NCI-H446 (cell line): ENCODE measurements around the gene ETFA.
A peak's percentile ranks its signal among the peaks of the same experiment; 100 is the strongest.

Experiments used
- DNase-seq, 2 experiments: peaks; one replicate each; lab custom pipeline; 2025; lab: John Stamatoyannopoulos, UW

The ETFA gene

DNA sequence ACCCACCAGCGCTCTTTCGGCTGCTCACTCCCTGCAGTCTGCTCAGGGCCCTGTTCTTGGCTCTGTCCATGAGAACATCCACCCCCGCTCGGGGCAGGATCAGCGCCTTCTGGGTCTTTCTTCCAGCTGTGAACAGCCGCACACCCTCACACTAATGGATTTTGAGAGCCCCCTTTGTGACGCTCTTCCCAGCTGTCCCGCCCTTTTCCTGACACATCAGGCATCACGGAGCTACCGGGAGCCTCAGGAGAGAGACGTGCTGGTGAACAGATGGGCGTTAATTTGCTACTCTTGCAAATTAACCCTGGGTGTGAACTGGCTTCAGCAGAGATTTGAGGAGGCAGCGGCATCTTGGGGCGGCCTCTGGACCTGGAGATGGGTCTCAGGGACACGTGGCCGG, 138.5 kb downstream of the ETFA start:
- no peak for DNase-seq

DNA sequence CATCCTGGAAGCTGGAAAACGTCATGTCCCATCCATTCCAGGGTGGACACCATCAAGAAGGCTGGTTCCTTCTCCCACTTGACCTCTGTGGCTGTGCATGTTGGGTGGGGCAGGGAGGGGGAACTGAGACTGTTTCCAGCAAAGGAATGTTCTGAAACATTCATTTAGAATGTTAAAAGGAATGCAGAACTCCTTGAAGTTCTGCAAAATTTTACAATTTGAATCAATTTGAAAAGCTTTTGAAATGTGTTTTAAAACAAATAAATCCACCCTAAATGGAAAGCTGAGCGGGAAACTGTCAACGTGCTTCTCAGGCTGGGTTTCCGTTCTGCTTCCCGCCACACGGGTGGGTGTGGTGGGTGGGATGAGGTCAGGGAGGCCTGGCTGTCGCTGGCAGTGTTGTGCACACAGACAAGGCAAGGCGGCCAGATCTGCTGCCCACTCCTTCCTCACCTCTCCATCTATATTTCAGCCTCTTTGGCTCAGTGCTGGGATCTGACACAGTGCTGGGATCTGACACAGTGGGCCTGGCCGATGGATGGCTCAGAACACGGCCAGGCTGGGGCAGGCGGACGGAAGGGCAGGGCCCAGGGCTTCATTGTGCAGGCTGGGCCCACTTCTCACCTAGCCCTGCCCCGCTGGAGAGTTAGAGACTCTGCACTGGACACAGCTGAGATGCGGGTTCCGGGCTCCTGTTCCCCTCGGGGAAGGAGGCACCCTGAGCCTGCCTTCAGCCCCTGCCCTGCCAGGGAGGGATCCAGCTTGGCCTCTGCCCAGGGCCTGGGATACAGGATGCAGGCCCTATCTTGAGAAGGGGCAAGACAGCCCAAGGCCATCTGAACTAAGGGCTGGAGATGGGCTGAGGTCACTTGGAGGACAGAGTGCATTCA, 141.1 kb downstream of the ETFA start:
- no peak for DNase-seq

DNA sequence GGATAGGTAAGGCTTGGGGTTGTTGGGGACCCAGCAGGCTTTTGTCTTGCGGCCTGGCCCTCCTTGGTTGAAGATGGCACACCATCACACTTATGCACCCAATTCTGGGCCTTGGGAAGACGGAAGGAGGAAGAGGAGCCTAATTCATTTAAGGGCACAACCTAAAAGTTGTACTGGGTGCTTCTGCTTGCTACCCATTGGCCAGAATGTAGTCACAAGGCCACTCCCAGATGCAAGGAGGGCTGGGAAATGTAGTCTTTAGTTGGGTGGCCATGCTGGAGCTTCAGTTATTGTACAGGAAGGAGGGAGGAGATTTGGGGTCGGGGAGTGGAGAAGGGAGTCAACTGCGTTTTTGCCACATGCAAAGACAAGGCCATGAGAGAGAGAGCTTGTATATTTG, 142.3 kb downstream of the ETFA start:
- DNase-seq, result peak in 1 of 2 experiments; percentile 23

DNA sequence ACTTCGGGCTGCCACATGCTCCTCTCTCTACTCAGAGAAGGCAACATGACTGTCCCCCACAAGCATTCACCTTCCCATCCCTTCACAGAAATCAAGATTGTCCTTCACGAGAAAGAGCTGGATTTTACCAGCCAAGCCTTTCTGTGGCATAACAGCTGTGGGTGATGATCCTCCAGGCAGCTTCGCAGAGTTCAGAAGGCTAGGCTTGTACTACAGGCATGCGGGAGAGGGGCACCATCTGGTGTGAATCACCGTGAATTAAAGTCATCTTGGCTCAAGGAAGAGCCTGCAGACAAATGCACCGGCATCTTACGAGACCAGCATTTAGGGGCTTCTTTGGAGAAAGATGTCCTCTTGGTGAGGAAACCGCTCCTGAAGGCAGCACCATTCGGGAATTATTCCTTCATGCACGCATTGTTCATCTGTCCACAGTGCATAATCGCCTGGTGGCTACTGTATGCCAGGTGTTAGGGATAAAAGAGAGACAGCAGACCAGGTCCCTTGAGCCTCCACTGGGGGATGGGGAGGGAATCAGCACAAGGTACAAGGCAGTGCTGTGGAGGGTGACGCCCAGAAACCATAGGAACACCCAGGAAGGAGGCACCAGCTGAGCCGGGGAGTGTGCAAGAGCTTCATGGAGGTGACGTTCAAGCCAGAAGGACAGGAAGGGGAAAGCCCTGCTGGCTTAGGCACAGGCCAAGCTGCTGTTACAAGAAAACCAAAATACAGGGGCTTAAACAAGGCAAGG, 142.9 kb downstream of the ETFA start:
- DNase-seq, result peak in 1 of 2 experiments; percentile 48

DNA sequence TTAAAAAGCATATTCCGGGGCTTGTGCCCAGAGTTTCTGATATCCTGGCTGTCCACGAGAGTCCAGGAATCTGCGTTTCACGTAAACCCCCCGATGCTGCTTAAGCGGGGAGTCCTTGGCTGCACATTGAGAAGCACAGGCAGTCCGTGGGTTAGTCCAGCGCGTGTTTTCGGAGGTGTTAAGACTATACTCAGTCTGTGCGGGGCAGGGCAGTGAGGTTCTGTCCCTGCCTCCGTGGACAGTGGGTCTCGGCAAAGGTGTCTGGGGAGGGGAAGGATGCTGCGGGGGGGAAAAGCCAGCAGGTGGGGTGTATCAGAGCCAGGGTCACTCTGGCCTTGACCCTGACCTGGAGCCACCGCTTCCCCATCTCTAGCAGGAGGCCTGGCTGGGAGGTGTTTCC, 145.3 kb downstream of the ETFA start:
- DNase-seq, result no peak
